Dermis microvascular lymphatic vessel endothelial cell (primary cell): Measurements from ENCODE around the gene CLDN1. TPM values are rescaled to one million over a fixed set of nuclear protein-coding genes. Genes with fewer than 3 reads are reported as not detected.

ENCODE experiments used
- DNase-seq, 2 donors: peaks; one replicate each; pipeline versions ENCODE4 v3.0.0 to v3.0.0-alpha.2; 2010; ENCODE audit warnings: low read depth in 2 of 2
- total RNA-seq: library from RNA; depleted of rRNA; stranded (reverse); fragments of >200 nt; gene quantifications from 2 replicates; pipeline ENCODE4 v1.2.1, GENCODE V29; 2014

The CLDN1 gene
- 0.13 and 0.63 TPM in 2 replicates for total RNA-seq

GRCh38 chr3:190321789-190322603 is at the start of gene CLDN1:
Gene CLDN1, minus strand, starts transcription at chr3:190322446. Its CDS starts 240 bp downstream, at chr3:190322206.
- DNase-seq, result peak; percentile 24 to 76

GRCh38 chr3:190371152-190371551 is 48.9 kb upstream of the CLDN1 start:
- no peak for DNase-seq

GRCh38 chr3:190370369-190370768 is 48.1 kb upstream of the CLDN1 start:
- DNase-seq, result no peak

GRCh38 chr3:190369668-190370295 is 47.5 kb upstream of the CLDN1 start:
- DNase-seq, result no peak

GRCh38 chr3:190368881-190369280 is 46.6 kb upstream of the CLDN1 start:
- DNase-seq, result no peak

- peak in 1 of 2 donors; percentile 25 for DNase-seq
Measured at GRCh38 chr3:190366133-190366532, 43.9 kb upstream of the CLDN1 start.

- DNase-seq, result no peak
Measured at GRCh38 chr3:190362258-190362657, 40.0 kb upstream of the CLDN1 start.

GRCh38 chr3:190361791-190362190 is 39.5 kb upstream of the CLDN1 start:
- no peak for DNase-seq

- no peak for DNase-seq
Measured at GRCh38 chr3:190360228-190360627, 38.0 kb upstream of the CLDN1 start.

- DNase-seq, result no peak
Measured at GRCh38 chr3:190359813-190360212, 37.6 kb upstream of the CLDN1 start.

GRCh38 chr3:190357468-190357867 is 35.2 kb upstream of the CLDN1 start:
- no peak for DNase-seq

- DNase-seq, result no peak
Measured at GRCh38 chr3:190356246-190356645, 34.0 kb upstream of the CLDN1 start.

GRCh38 chr3:190352861-190353457 is 30.7 kb upstream of the CLDN1 start:
- no peak for DNase-seq

GRCh38 chr3:190346541-190346940 is 24.3 kb upstream of the CLDN1 start:
- no peak for DNase-seq

GRCh38 chr3:190345878-190346277 is 23.6 kb upstream of the CLDN1 start:
- DNase-seq, result no peak

- DNase-seq, result peak; percentile 78 to 88
Measured at GRCh38 chr3:190345027-190345821, 23.0 kb upstream of the CLDN1 start.

GRCh38 chr3:190340071-190340470 is 17.8 kb upstream of the CLDN1 start:
- peak in 1 of 2 donors; percentile 14 for DNase-seq

- DNase-seq, result peak; percentile 30 to 67
Measured at GRCh38 chr3:190339130-190339529, 16.9 kb upstream of the CLDN1 start.

GRCh38 chr3:190338717-190339116 is 16.5 kb upstream of the CLDN1 start:
- peak in 1 of 2 donors; percentile 64 for DNase-seq

- no peak for DNase-seq
Measured at GRCh38 chr3:190337301-190337700, 15.1 kb upstream of the CLDN1 start.

- DNase-seq, result no peak
Measured at GRCh38 chr3:190336516-190337189, 14.4 kb upstream of the CLDN1 start.
